Measurements from ENCODE around the gene GPR152. TPM values are rescaled to one million over a fixed set of nuclear protein-coding genes. Genes with fewer than 3 reads are reported as not detected.
A peak's percentile ranks its signal among the peaks of the same experiment; 100 is the strongest.
"Not testable (repeated sequence)": the region's sequence is repeated elsewhere in the genome, so short reads cannot be mapped to it uniquely, and the experiment has no call there.

GPR152 gene
- total and polyA plus RNA-seq, 2 experiments from 2014 or later = not detected

DNA sequence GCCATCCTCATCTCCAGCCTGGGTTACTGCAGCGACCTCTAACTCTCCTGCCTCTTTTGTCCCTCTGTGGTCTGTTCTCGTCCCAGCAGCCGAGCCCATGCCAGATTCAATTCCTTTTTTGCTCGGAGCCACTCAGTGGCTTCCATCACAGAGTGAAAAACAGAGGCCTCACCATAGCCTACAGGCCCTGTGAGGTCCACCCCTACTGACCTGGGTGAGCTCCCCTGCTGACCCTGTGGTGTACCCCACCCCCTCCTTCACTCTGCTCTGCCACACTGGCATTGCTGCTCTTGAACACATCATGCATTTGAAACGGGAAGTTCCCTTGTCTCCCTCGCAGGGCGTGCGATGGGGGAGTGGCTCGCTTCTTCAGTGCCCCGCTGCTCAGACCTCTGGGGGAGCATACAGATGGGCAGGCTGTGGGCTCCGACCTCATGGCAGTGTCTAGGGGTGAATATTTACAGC, 32.4 kb upstream of the GPR152 start:
- Histone ChIP-seq H3K36me3 (ENCODE audit: low read depth) (no peaks in the 10 kb centered on the region), H3K4me3 (no peak overlapping the region), H3K9me2 (ENCODE audit: insufficient read depth) (no peaks in the 10 kb centered on the region), H3K9ac (no peak overlapping the region), H3K9me3 (ENCODE audit: low read depth) (no peaks in the 10 kb centered on the region), H3F3A (ENCODE audit: insufficient read depth) (no peaks in the 10 kb centered on the region), H3K4me2 (ENCODE audit: unreplicated experiment) (no peak overlapping the region), H3K79me2 (ENCODE audit: insufficient read depth) (peaks cover 24% of the 10 kb centered on the region), H2AFZ (no peak overlapping the region), H3K4me1 (ENCODE audit: insufficient read depth) (peaks cover 7% of the 10 kb centered on the region; the same call in 1 of the 2 replicates), H3K27ac (no peak overlapping the region), H3K27me3 (replicated peaks; ENCODE audit: insufficient read depth) (no peaks in the 10 kb centered on the region), H4K20me1 (ENCODE audit: insufficient read depth) (no peaks in the 10 kb centered on the region)
- in situ Hi-C loops (cut with MboI) = no loop called here
- TF ChIP-seq EZH2phosphoT487 (IDR thresholded peaks at IDR 0.05; ENCODE audit: insufficient read depth, low read depth) = no peak
- TF ChIP-seq EZH2 (IDR thresholded peaks at IDR 0.05; ENCODE audit: insufficient read depth, poor library complexity, severe bottlenecking) = no peak
- DNase-seq = no peak
- 79 to 82% methylated on average over 7 to 11 of the region's 11 CpGs for WGBS, 2 experiments (ENCODE audit: low coverage in 1 of 2, low lambda C conversion rate in 2 of 2, missing lambda C conversion rate in 2 of 2)

DNA sequence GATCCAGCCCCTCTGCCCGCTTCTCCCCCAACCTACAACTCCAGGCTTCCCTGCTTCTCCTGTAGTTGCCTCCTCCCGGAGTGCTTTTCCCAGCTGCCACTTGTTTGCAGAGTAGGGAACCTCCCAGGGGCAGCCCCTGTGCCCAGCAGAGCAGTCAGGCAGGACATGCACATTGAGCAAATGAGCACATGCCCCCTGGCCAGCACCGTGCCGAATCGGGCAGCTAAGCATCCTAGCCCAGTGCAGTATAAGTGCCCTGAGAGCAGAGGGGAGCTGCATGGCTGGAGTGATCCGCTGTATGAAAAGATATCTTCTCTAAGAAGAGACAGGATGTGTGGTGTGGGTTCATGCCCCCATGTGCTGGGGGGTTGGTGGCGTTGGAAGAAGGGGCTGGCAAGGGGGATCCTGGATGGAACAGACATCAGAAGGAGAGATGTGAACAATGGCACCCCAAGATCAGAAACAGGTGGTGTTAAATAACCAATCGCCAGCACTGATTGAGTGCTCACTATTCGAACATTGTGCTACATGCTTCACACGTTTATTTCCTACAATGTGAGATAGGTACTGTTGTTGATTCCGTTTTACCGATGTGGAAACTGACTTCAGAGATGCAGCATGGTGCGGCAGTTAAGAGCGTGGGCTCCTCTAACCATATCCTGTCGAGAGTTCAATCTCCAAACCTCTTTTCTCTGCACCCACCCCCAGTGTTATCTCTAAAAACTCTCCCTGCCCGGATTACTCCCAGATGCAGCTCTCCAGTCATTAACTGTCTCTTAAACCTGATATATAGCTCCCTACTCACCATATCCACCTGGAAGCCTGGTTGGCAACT, 31.5 kb upstream of the GPR152 start:
- in situ Hi-C loops (cut with MboI) = no loop called here
- H3K4me3 ChIP-seq = peak overlapping the region; percentile 85

DNA sequence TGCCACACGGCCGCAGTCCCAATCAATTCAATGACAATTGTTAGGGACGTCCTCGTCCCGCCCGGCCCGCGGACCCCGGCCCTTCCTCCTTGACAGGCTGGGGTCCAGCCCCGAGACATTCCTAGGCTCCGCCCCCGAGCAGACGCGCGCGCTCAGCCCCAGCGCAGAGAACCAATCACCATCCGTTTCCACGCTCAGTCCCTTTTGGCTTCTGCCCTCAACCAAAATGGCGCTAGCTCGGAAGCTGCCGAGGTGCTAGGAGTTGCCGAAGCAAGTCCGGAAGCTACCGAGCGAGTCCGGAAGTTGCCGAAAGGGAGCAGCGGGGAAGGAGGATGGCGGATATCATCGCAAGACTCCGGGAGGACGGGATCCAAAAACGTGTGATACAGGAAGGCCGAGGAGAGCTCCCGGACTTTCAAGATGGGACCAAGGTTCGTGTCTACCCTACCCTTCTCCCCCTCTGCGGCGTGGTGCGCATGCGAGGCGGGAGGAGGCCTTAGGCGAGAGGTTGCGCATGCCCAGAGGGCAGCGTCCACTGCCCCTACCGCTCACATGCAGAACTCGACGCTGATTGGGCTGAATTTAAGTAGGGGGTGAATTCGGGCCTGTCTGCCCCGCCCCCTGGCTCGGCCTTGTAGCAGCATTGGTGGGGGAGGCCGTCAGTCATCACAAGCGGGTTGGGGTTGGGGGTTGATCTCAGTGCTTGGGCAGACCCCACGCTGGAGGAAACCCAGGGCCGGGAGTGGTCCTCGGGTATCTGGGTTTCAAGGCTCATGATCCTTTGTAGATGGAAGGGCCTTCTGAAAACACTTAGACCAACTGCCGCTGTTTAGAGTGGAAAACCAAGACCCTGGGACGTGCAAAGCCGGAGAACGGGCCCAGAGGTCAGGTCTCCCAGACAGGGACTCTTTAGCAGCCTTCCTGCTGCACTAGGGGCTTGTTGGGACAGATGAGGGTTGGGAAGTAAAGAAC, 30.6 kb upstream of the GPR152 start, which contains the start of gene AIP:
AIP (plus strand) TSS at position 200 of the 972 bp plus-strand sequence; CDS start at position 333, 133 bp downstream.
- TF ChIP-seq EZH2 (IDR thresholded peaks at IDR 0.05; ENCODE audit: insufficient read depth, poor library complexity, severe bottlenecking) (no peak), EZH2phosphoT487 (IDR thresholded peaks at IDR 0.05; ENCODE audit: insufficient read depth, low read depth) (no peak)
- Histone ChIP-seq H3F3A (ENCODE audit: insufficient read depth) (no peaks in the 10 kb centered on the region), H3K9me3 (ENCODE audit: low read depth) (no peaks in the 10 kb centered on the region), H3K36me3 (ENCODE audit: low read depth) (no peaks in the 10 kb centered on the region), H4K20me1 (ENCODE audit: insufficient read depth) (no peaks in the 10 kb centered on the region), H2AFZ (peak within 1 kb of the TSS; percentile 97), H3K4me1 (ENCODE audit: insufficient read depth) (peaks cover 7% of the 10 kb centered on the region; the same call in 1 of the 2 replicates), H3K9me2 (ENCODE audit: insufficient read depth) (no peaks in the 10 kb centered on the region), H3K27ac (peak within 1 kb of the TSS; percentile 50), H3K9ac (peak within 1 kb of the TSS; percentile 86), H3K4me2 (ENCODE audit: unreplicated experiment) (peak within 1 kb of the TSS; percentile 95), H3K79me2 (ENCODE audit: insufficient read depth) (peaks cover 24% of the 10 kb centered on the region), H3K4me3 (peak within 1 kb of the TSS; percentile 85), H3K27me3 (replicated peaks; ENCODE audit: insufficient read depth) (no peaks in the 10 kb centered on the region)
- in situ Hi-C loops (cut with MboI) = no loop called here
- 10 to 11% methylated on average over 57 to 60 of the region's 60 CpGs for WGBS, 2 experiments (ENCODE audit: low coverage in 1 of 2, low lambda C conversion rate in 2 of 2, missing lambda C conversion rate in 2 of 2)
- peak; percentile 99 for DNase-seq

More for the DNA sequence above, 31.5 kb upstream of the GPR152 start:
- H3K4me2 ChIP-seq (ENCODE audit: unreplicated experiment) = peak overlapping the region; percentile 95
- no peak overlapping the region for H3K9ac ChIP-seq
- TF ChIP-seq EZH2 (IDR thresholded peaks at IDR 0.05; ENCODE audit: insufficient read depth, poor library complexity, severe bottlenecking) = no peak
- TF ChIP-seq EZH2phosphoT487 (IDR thresholded peaks at IDR 0.05; ENCODE audit: insufficient read depth, low read depth) = no peak
- H3K27ac ChIP-seq = no peak overlapping the region
- H3K79me2 ChIP-seq (ENCODE audit: insufficient read depth) = peaks cover 24% of the 10 kb centered on the region
- no peaks in the 10 kb centered on the region for H3K27me3 ChIP-seq (replicated peaks; ENCODE audit: insufficient read depth)
- no peaks in the 10 kb centered on the region for H3K36me3 ChIP-seq (ENCODE audit: low read depth)
- H3K9me3 ChIP-seq (ENCODE audit: low read depth) = no peaks in the 10 kb centered on the region
- H3K4me1 ChIP-seq (ENCODE audit: insufficient read depth) = peaks cover 7% of the 10 kb centered on the region; the same call in 1 of the 2 replicates
- 89% methylated on average over 16 of the region's 16 CpGs for WGBS, 2 experiments (ENCODE audit: low coverage in 1 of 2, low lambda C conversion rate in 2 of 2, missing lambda C conversion rate in 2 of 2)
- H2AFZ ChIP-seq = no peak overlapping the region
- H3F3A ChIP-seq (ENCODE audit: insufficient read depth) = no peaks in the 10 kb centered on the region
- H3K9me2 ChIP-seq (ENCODE audit: insufficient read depth) = no peaks in the 10 kb centered on the region
- DNase-seq = no peak
- H4K20me1 ChIP-seq (ENCODE audit: insufficient read depth) = no peaks in the 10 kb centered on the region

DNA sequence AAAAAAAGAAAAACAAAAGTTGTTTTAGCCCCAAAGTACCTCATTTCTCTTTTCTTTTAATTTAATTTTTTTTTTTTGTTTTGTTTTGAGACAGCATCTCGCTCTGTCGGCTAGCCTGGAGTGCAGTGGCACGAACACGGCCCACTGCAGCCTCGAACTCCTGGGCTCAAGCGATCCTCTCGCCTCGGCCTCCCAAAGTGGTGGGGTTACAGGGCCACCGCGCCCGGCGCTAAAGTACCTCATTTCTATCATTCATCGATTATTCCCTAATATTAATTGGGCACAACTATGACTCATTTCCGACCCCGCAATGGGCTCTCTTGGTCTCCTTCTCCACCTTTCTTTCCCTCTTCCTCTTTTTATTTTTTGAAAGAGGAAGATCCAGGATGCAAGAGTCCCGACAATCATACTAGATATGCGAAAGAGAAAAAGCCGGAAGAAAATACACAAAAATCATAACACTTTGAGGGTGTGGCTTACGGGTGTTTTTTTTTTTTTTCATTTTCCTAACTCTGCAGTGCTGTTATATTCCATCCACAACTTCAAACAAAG, 29.8 kb upstream of the GPR152 start:
- no peak for DNase-seq
- Histone ChIP-seq H3K36me3 (ENCODE audit: low read depth) (no peaks in the 10 kb centered on the region), H3K27ac (peak overlapping the region; percentile 50), H3K27me3 (replicated peaks; ENCODE audit: insufficient read depth) (no peaks in the 10 kb centered on the region), H3F3A (ENCODE audit: insufficient read depth) (no peaks in the 10 kb centered on the region), H3K9ac (peak overlapping the region; percentile 86), H2AFZ (peak overlapping the region; percentile 97), H4K20me1 (ENCODE audit: insufficient read depth) (no peaks in the 10 kb centered on the region), H3K9me3 (ENCODE audit: low read depth) (no peaks in the 10 kb centered on the region), H3K4me3 (peak overlapping the region; percentile 85), H3K9me2 (ENCODE audit: insufficient read depth) (no peaks in the 10 kb centered on the region), H3K79me2 (ENCODE audit: insufficient read depth) (peaks cover 24% of the 10 kb centered on the region), H3K4me1 (ENCODE audit: insufficient read depth) (peaks cover 7% of the 10 kb centered on the region; the same call in 1 of the 2 replicates), H3K4me2 (ENCODE audit: unreplicated experiment) (peak overlapping the region; percentile 95)
- WGBS, 2 experiments (ENCODE audit: low coverage in 1 of 2, low lambda C conversion rate in 2 of 2, missing lambda C conversion rate in 2 of 2) = 25% methylated on average over 19 of the region's 19 CpGs
- in situ Hi-C loops (cut with MboI) = no loop called here
- no peak for TF ChIP-seq EZH2 (IDR thresholded peaks at IDR 0.05; ENCODE audit: insufficient read depth, poor library complexity, severe bottlenecking)
- no peak for TF ChIP-seq EZH2phosphoT487 (IDR thresholded peaks at IDR 0.05; ENCODE audit: insufficient read depth, low read depth)

DNA sequence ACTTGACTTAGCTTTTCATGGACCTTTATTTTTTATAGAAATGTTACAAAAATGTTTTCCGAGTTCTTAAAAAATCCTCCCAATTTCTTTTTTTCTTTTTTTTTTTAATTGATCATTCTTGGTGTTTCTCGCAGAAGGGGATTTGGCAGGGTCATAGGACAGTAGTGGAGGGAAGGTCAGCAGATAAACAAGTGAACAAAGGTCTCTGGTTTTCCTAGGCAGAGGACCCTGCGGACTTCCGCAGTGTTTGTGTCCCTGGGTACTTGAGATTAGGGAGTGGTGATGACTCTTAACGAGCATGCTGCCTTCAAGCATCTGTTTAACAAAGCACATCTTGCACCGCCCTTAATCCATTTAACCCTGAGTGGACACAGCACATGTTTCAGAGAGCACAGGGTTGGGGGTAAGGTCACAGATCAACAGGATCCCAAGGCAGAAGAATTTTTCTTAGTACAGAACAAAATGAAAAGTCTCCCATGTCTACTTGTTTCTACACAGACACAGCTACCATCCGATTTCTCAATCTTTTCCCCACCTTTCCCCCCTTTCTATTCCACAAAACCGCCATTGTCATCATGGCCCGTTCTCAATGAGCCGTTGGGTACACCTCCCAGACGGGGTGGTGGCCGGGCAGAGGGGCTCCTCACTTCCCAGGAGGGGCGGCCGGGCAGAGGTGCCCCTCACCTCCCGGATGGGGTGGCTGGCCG, 25.0 kb upstream of the GPR152 start:
- WGBS, 2 experiments (ENCODE audit: low coverage in 1 of 2, low lambda C conversion rate in 2 of 2, missing lambda C conversion rate in 2 of 2) = 67 to 76% methylated on average over 14 of the region's 16 CpGs
- H2AFZ ChIP-seq; H3K27ac ChIP-seq; H3K4me2 ChIP-seq (ENCODE audit: unreplicated experiment); H4K20me1 ChIP-seq (ENCODE audit: insufficient read depth); H3K79me2 ChIP-seq (ENCODE audit: insufficient read depth); H3K36me3 ChIP-seq (ENCODE audit: low read depth); DNase-seq; H3K4me3 ChIP-seq; in situ Hi-C loops (cut with MboI); H3F3A ChIP-seq (ENCODE audit: insufficient read depth); H3K9me3 ChIP-seq (ENCODE audit: low read depth); H3K4me1 ChIP-seq (ENCODE audit: insufficient read depth); H3K27me3 ChIP-seq (replicated peaks; ENCODE audit: insufficient read depth); H3K9ac ChIP-seq; H3K9me2 ChIP-seq (ENCODE audit: insufficient read depth): not testable (repeated sequence)
